Activated effector memory CD4-positive, alpha-beta T cell treated with anti-CD3 and anti-CD28 coated beads, Interleukin-2, amount 50 U/mL, for 16 hours (primary cell): ENCODE measurements around the gene PDP2.

ENCODE experiments used
- DNase-seq: peaks from one replicate; pipeline ENCODE4 v3.0.0-alpha.2; 2020

PDP2 gene

GRCh38 chr16:66880288-66881013 lies at the start of gene PDP2:
TSS of gene PDP2 (plus strand) at chr16:66880515. CDS start at chr16:66884285, 3,770 bp downstream.
- DNase-seq: peak; percentile 96

DNA sequence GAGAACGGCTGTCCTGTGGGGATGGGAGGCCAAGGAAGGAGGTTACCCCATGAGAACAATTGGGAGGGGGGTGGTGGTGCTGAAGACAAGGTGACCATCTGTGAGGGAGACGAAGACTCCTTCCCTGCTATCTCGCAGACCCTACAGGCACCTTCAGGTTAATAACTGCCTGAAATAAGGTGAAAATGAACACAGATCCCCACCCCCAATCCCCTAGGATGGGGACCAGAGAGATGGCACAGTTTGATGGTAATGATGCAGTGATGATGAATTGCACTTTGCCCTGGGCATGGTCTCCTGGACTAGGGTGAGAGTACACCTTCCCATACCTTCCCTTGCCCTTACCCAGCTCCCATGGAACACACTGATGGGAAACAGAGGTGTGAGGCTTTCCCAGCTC lies 48.1 kb upstream of the PDP2 start:
- DNase-seq: no peak

- no peak for DNase-seq
These were observed 47.5 kb upstream of the PDP2 start for GRCh38 chr16:66832661-66833305.

DNA sequence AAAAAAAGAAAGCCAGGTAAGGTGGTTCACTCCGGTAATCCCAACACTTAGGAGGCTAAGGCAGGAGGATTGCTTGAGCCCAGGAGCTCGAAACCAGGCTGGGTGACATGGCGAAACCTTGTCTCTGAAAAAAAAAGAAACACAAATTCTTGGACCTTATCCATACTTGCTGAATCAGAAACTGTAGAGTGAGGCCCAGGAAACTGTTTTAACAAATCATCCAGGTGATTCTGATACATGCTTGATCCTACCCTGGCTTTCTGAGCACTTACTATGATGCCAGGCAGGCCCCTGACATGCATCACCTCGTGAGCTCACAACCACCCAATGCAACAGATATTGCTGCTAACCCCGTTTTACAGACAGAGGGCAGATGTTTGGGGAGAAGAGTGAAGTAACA lies 45.6 kb upstream of the PDP2 start:
- no peak for DNase-seq

DNA sequence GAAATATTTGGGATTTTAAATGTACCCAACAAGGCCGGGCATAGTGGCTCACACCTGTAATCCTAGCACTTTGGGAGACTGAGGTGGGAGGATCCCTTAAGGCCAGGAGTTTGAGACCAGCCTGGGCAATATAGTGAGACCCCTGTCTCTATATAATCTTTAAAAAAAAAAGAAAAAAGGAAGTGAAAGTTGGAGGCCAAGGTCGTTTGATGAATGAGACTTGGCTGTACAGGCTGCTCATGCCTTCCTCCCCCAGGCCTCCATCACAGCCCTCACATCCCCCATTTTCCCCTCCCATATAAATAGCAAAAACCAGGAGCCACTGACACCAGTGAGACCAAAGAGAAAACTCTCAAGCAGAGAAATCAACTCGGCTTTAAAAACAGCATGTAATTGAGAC lies 39.4 kb upstream of the PDP2 start:
- DNase-seq: no peak

- no peak for DNase-seq
These were observed 38.9 kb upstream of the PDP2 start for GRCh38 chr16:66841366-66841765.

- DNase-seq: peak; percentile 31
These were observed 37.5 kb upstream of the PDP2 start for GRCh38 chr16:66842765-66843164.

DNA sequence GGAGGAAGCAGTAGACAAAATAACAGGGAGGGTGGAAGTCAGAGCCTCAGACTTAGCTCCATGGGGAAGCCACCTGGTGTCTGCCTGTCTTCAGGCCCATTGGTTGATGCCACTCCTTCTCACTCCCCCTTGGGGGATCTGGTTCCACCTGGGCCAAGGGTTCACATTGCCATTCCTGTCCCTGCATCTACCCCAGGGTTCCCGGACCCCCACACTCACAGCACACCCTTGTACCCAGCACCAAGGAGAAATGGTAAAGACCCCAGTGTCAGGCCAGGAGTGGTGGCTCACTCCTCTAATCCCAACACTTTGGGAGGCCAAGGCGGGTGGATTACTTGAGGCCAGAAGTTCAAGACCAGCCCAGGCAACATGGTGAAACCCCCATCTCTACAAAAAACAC lies 37.1 kb upstream of the PDP2 start:
- peak; percentile 9 for DNase-seq

- peak; percentile 45 for DNase-seq
These were observed 36.3 kb upstream of the PDP2 start for GRCh38 chr16:66844009-66844341.

- DNase-seq: peak; percentile 60
These were observed 35.8 kb upstream of the PDP2 start, which contains the start of gene CA7 for GRCh38 chr16:66844342-66845079. TSS of gene CA7 (plus strand) at chr16:66844414. CDS start at chr16:66844488, 74 bp downstream.

GRCh38 chr16:66845080-66845410 lies 35.3 kb upstream of the PDP2 start:
- DNase-seq: no peak

DNA sequence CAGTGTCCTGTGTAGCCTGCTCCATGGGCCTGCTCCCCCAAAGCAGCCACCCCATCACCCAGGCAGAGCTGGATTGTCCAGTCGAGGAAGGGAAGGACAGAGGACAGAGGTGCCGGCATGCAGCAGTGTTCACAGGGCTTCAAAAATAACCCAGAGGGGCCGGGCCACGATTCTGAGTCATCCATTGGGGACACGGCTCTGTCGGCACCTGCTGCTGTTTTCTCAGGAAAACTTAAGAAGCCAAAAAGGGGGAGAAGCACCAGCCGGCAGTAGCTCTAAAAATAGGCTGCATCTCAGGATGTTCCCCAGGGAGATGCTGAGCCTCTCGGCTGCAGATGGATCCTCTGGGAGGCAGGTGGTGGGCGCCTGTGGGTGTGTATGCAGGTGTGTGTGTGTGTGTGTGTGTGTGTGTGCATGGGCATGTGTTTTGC lies 34.5 kb upstream of the PDP2 start:
- peak; percentile 42 for DNase-seq

GRCh38 chr16:66846266-66846665 lies 34.0 kb upstream of the PDP2 start:
- peak; percentile 21 for DNase-seq

DNA sequence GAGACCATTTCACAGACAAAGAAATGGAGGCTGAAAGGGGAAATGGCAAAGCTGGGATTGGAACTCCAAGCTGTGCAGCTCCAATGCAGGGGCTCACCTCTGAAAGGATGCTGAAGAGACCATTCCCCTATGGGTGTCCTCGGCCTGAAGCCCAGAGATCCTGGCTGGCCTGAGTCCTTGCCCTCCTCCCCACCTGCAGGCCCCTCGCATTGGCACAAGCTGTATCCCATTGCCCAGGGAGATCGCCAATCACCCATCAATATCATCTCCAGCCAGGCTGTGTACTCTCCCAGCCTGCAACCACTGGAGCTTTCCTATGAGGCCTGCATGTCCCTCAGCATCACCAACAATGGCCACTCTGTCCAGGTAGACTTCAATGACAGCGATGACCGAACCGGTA lies 33.5 kb upstream of the PDP2 start:
- peak; percentile 27 for DNase-seq

DNA sequence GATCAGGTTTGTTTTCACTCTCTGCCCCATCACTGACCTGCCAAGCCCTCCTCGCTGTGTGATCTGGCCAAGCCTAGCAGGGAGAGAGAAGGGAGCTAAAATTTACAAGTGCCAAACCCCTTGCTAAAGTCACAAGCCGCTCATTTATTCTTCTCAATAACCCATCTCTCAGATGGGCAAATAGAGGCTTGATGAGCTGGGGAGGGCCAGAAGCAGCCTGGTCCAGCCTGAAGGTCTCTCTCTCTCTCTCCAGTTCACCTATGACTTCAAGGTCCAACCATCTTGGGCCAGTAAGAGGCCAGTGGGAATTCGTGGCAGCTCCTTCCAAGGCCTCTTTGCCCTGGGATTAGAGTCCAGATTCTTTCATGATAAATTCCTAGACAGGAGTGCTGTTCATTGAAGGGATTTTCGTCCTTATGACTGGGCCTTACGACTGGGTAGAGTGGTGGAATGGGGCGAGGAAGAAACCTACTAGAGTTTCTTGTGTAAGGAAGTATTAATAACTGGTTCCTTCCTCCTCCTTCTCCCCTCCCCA lies 32.7 kb upstream of the PDP2 start:
- DNase-seq: peak; percentile 31

GRCh38 chr16:66848172-66848571 lies 32.1 kb upstream of the PDP2 start:
- no peak for DNase-seq

DNA sequence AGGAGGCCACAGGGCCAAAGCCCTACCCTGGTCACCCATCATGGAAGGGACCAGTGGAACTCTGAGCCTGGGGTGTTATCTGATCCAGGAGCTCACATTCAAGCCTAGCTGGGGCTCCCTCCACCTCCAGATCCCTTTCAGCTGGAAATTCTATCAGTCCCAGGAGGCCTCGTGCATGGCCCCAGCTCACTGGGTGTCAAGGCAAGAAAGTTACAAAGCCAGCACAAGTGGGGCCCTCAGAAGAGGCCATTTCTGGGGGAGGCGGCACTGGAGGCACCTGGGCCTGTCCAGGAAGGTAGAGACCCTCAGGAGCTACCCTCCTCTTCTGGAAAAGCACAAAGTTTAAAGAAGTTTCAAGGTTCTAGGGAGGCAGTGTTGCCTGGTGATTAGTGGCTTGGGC lies 31.3 kb upstream of the PDP2 start:
- DNase-seq: peak; percentile 48

DNA sequence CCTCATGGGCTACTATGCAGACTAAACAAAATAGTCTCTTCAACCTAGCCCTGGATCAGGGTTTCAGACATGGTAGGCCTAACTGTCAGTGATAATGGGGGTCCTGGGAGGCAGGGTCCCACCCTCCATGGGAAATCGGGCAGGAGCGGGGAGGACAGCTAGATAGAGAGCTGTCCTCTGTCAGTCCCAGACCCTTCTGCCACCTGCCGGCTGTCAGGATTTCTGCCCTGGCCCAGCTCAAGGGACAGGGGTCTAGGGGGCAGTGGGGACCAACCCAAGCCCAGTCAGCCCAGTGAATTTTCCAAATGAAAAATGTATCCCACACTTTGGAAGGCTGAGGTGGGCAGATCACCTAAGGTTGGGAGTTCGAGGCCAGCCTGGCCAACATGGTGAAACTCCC lies 30.8 kb upstream of the PDP2 start:
- peak; percentile 36 for DNase-seq

- peak; percentile 45 for DNase-seq
These were observed 30.1 kb upstream of the PDP2 start for GRCh38 chr16:66850115-66850815.

GRCh38 chr16:66851166-66851964 lies 28.9 kb upstream of the PDP2 start:
- no peak for DNase-seq

DNA sequence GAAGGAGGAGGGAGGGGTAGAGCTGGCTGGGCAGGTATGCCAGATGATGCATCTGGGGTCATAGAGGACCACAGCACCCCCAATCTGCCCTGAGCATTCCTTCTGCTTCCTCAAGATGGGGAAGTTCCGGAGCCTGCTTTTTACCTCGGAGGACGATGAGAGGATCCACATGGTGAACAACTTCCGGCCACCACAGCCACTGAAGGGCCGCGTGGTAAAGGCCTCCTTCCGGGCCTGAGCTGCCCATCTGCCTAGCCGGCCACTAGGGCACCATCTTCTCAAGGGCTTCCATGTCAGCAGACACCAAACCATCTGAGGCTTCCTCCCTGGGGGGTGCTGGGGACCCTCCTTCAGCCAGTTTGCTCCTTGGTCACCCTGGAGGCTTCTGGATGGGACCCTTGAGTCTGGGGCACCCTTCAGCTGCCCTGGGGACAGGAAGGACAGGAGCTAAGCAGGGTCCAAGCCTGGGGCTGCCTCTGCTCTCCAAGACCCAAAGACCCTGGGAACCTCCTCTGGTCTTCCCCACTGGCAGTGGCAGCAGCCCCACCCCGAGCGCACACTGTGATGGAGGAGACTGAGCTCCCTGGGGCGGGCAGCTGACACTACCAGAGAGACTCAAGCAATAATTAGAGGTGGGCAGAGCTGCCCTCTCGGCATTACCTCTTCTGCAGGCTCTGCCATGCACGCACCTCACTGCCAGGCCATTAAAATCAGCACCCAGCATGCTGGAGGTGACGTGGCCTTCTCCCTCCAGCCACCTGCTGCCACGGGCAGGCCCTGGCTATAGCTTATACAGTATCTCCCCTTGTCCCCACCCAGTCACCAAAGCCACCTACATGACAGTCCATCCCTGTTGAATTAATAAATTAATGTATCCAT lies 26.8 kb upstream of the PDP2 start:
- no peak for DNase-seq
